Smooth muscle cell (in vitro differentiated cells): ENCODE results near the gene G6PC3. TPM values are rescaled to one million over a fixed set of nuclear protein-coding genes. Genes with fewer than 3 reads are reported as not detected.
"Not testable (repeated sequence)": the region's sequence is repeated elsewhere in the genome, so short reads cannot be mapped to it uniquely, and the experiment has no call there.

Experiments used
- DNase-seq: peaks from one replicate; lab custom pipeline; 2025; ENCODE audit not compliant: unreplicated experiment; lab: John Stamatoyannopoulos, UW
- H2AFZ ChIP-seq: fragments of 200-600 bp; sonication (generic); 2 replicates; pipeline ENCODE4 v1.6.0; 2016; ENCODE audit warnings: antibody characterized with exemption, low read depth, mild to moderate bottlenecking
- H3F3A ChIP-seq: fragments of 200-600 bp; sonication (generic); 2 replicates; pipeline ENCODE4 v1.6.0; 2017; ENCODE audit warnings: antibody characterized with exemption, low read depth
- H3K27ac ChIP-seq: fragments of 200-600 bp; sonication (generic); 2 replicates; pipeline ENCODE4 v1.5.1; 2016; ENCODE audit warnings: low read depth, mild to moderate bottlenecking
- H3K27me3 ChIP-seq: fragments of 200-600 bp; sonication (generic); 2 replicates; pipeline ENCODE4 v1.6.1; 2016; ENCODE audit warnings: low read depth, mild to moderate bottlenecking
- H3K36me3 ChIP-seq: fragments of 200-600 bp; sonication (generic); 2 replicates; pipeline ENCODE4 v1.5.1; 2016; ENCODE audit warnings: low read depth
- H3K4me1 ChIP-seq: fragments of 200-600 bp; sonication (generic); 2 replicates; pipeline ENCODE4 v1.5.1; 2016; ENCODE audit warnings: low read depth
- H3K4me2 ChIP-seq: fragments of 200-600 bp; sonication (generic); 2 replicates; pipeline ENCODE4 v1.6.0; 2016; ENCODE audit warnings: mild to moderate bottlenecking
- H3K4me3 ChIP-seq: fragments of 200-600 bp; sonication (generic); 2 replicates; pipeline ENCODE4 v1.5.1; 2016; ENCODE audit warnings: mild to moderate bottlenecking
- H3K79me2 ChIP-seq: fragments of 200-600 bp; sonication (generic); 2 replicates; pipeline ENCODE4 v1.6.0; 2016; ENCODE audit warnings: low read depth, mild to moderate bottlenecking
- H3K9ac ChIP-seq: fragments of 200-600 bp; sonication (generic); 2 replicates; pipeline ENCODE4 v1.6.0; 2016; ENCODE audit warnings: low read depth
- H3K9me3 ChIP-seq: fragments of 200-600 bp; sonication (generic); replicated peaks from 2 replicates; pipeline ENCODE4 v1.5.1; 2016; ENCODE audit warnings: low read depth
- H4K20me1 ChIP-seq: fragments of 200-600 bp; sonication (generic); 2 replicates; pipeline ENCODE4 v1.6.0; 2016; ENCODE audit warnings: low read depth
- CTCF ChIP-seq: fragments of 200-600 bp; sonication (generic); IDR thresholded peaks from 2 replicates; pipeline ENCODE4 v1.5.1; 2017; ENCODE audit warnings: borderline replicate concordance, mild to moderate bottlenecking, antibody characterized with exemption; ENCODE audit not compliant: insufficient read depth, poor library complexity, severe bottlenecking
- WGBS: methylation state at CpG from one replicate; pipeline ENCODE4 v1.1.7; 2016; ENCODE audit warnings: low lambda C conversion rate; 5-methylcytosine and 5-hydroxymethylcytosine counted together
- polyA plus RNA-seq: library from polyadenylated mRNA; unstranded; fragments of >200 nt; fragmentation: Nextera tagmentation; extraction: Ambion mirVana; gene quantifications from 2 replicates; pipeline ENCODE4 v1.2.1, GENCODE V29; 2016
- total RNA-seq: library from RNA; depleted of rRNA; stranded (reverse); fragments of >200 nt; gene quantifications from 2 replicates; pipeline ENCODE4 v1.2.3, GENCODE V29; 2014

The G6PC3 gene
- total and polyA plus RNA-seq, 2 experiments from 2014 or later, result 40.2 to 103 TPM

- Histone ChIP-seq H3K36me3 (peaks cover 7% of the 10 kb centered on the region), H3F3A (no peaks in the 10 kb centered on the region), H3K79me2 (peaks cover 16% of the 10 kb centered on the region), H3K27ac (no peak overlapping the region), H3K27me3 (no peaks in the 10 kb centered on the region), H3K9ac (no peak overlapping the region), H2AFZ (no peak overlapping the region), H3K4me2 (no peak overlapping the region), H3K9me3 (no peaks in the 10 kb centered on the region), H3K4me3 (no peak overlapping the region), H4K20me1 (peaks cover 30% of the 10 kb centered on the region), H3K4me1 (no peaks in the 10 kb centered on the region)
- 97% methylated on average over 3 of the region's 3 CpGs for WGBS
- DNase-seq, result no peak
- no peak for TF ChIP-seq CTCF
Measured at GRCh38 chr17:44033861-44034408, 36.6 kb upstream of the G6PC3 start.

GRCh38 chr17:44034688-44035087 is 35.8 kb upstream of the G6PC3 start:
- not testable (repeated sequence) for H3K9ac ChIP-seq, H3K4me2 ChIP-seq, H3K27me3 ChIP-seq, H3K9me3 ChIP-seq, H3K4me3 ChIP-seq, H2AFZ ChIP-seq, H3K4me1 ChIP-seq, H3F3A ChIP-seq, DNase-seq, H3K36me3 ChIP-seq, H3K27ac ChIP-seq
- Histone ChIP-seq H4K20me1 (peaks cover 29% of the 10 kb centered on the region), H3K79me2 (peaks cover 20% of the 10 kb centered on the region)
- WGBS, result no CpG with 5 or more reads among the region's 3 CpGs

- Histone ChIP-seq H3K4me2 (no peak overlapping the region), H3K27me3 (no peaks in the 10 kb centered on the region), H3K36me3 (peaks cover 7% of the 10 kb centered on the region), H3K79me2 (peaks cover 47% of the 10 kb centered on the region), H3F3A (no peaks in the 10 kb centered on the region), H4K20me1 (peaks cover 52% of the 10 kb centered on the region), H3K9ac (no peak overlapping the region), H2AFZ (no peak overlapping the region), H3K4me3 (no peak overlapping the region), H3K4me1 (no peaks in the 10 kb centered on the region), H3K27ac (no peak overlapping the region), H3K9me3 (no peaks in the 10 kb centered on the region)
- 98% methylated on average over 2 of the region's 2 CpGs for WGBS
- TF ChIP-seq CTCF, result no peak
- DNase-seq, result no peak
Measured at GRCh38 chr17:44037471-44037870, 33.1 kb upstream of the G6PC3 start.

GRCh38 chr17:44038604-44039011 is 31.9 kb upstream of the G6PC3 start:
- Histone ChIP-seq H3K4me3 (no peak overlapping the region), H3K79me2 (peaks cover 56% of the 10 kb centered on the region), H3K9ac (no peak overlapping the region), H3K27ac (no peak overlapping the region), H4K20me1 (peaks cover 63% of the 10 kb centered on the region), H3K9me3 (no peaks in the 10 kb centered on the region), H3F3A (peaks cover 6% of the 10 kb centered on the region), H3K4me1 (no peaks in the 10 kb centered on the region), H3K36me3 (peaks cover 7% of the 10 kb centered on the region), H2AFZ (no peak overlapping the region), H3K27me3 (no peaks in the 10 kb centered on the region), H3K4me2 (no peak overlapping the region)
- 95% methylated on average over 3 of the region's 3 CpGs for WGBS
- TF ChIP-seq CTCF, result no peak
- DNase-seq, result no peak
